Mesendoderm (in vitro differentiated cells): ENCODE measurements around the gene YBEY.

Experiments used
- DNase-seq: peaks from one replicate; pipeline ENCODE4 v3.0.0; 2013
- H2AK5ac ChIP-seq: 2 replicates; pipeline ENCODE4 v1.6.1; 2013; ENCODE audit warnings: low read length, inconsistent platforms
- H2BK120ac ChIP-seq: 2 replicates; pipeline ENCODE4 v1.6.1; 2013; ENCODE audit warnings: low read depth, mild to moderate bottlenecking, low read length, moderate library complexity, mixed read lengths
- H2BK15ac ChIP-seq: replicated peaks from 2 replicates; pipeline ENCODE4 v1.6.1; 2013; ENCODE audit warnings: low read depth, mild to moderate bottlenecking, moderate library complexity
- H2BK5ac ChIP-seq: 2 replicates; pipeline ENCODE4 v1.6.1; 2013; ENCODE audit warnings: low read length, inconsistent platforms
- H3K18ac ChIP-seq: 2 replicates; pipeline ENCODE4 v1.6.1; 2013; ENCODE audit warnings: mild to moderate bottlenecking, low read length, mixed read lengths
- H3K23ac ChIP-seq: one replicate; pipeline ENCODE4 v1.6.1; 2013; ENCODE audit warnings: low read length
- H3K27ac ChIP-seq: 2 replicates; pipeline ENCODE4 v1.5.1; 2013; ENCODE audit warnings: low read depth, mild to moderate bottlenecking, inconsistent platforms, low read length, moderate library complexity
- H3K27me3 ChIP-seq: 2 replicates; pipeline ENCODE4 v1.6.1; 2013; ENCODE audit warnings: low read length, control low read depth, mild to moderate bottlenecking, inconsistent platforms; ENCODE audit not compliant: insufficient read depth, poor library complexity
- H3K36me3 ChIP-seq: 2 replicates; pipeline ENCODE4 v1.6.1; 2013; ENCODE audit warnings: low read length, inconsistent platforms; ENCODE audit not compliant: control insufficient read depth, insufficient read depth
- H3K4ac ChIP-seq: one replicate; pipeline ENCODE4 v1.6.1; 2013; ENCODE audit warnings: low read depth, mild to moderate bottlenecking, low read length, moderate library complexity
- H3K4me1 ChIP-seq: 2 replicates; pipeline ENCODE4 v1.6.1; 2013; ENCODE audit warnings: low read depth, low read length, inconsistent platforms; ENCODE audit not compliant: control insufficient read depth
- H3K4me2 ChIP-seq: 2 replicates; pipeline ENCODE4 v1.6.1; 2013; ENCODE audit warnings: low read length
- H3K4me3 ChIP-seq: 2 replicates; pipeline ENCODE4 v1.5.1; 2013; ENCODE audit warnings: mild to moderate bottlenecking, low read length
- H3K56ac ChIP-seq: one replicate; pipeline ENCODE4 v1.6.1; 2013; ENCODE audit warnings: low read length
- H3K79me1 ChIP-seq: 2 replicates; pipeline ENCODE4 v1.6.1; 2013; ENCODE audit warnings: low read length, inconsistent platforms
- H3K79me2 ChIP-seq: 2 replicates; pipeline ENCODE4 v1.6.1; 2013; ENCODE audit warnings: mild to moderate bottlenecking, low read length; ENCODE audit not compliant: control insufficient read depth, insufficient read depth
- H3K9ac ChIP-seq: 2 replicates; pipeline ENCODE4 v1.6.1; 2013; ENCODE audit warnings: low read length, inconsistent platforms
- H4K5ac ChIP-seq: one replicate; pipeline ENCODE4 v1.6.1; 2013; ENCODE audit warnings: low read length
- H4K8ac ChIP-seq: one replicate; pipeline ENCODE4 v1.6.1; 2013; ENCODE audit warnings: low read depth, mild to moderate bottlenecking, control low read depth, low read length, moderate library complexity
- WGBS: extraction: QIAGEN DNeasy Blood & Tissue Kit; methylation state at CpG from one replicate; pipeline ENCODE4 v1.1.7; 2013; ENCODE audit warnings: low lambda C conversion rate, missing lambda C conversion rate; ENCODE audit not compliant: insufficient coverage; ENCODE audit errors: extremely low coverage; 5-methylcytosine and 5-hydroxymethylcytosine counted together

Gene YBEY

GRCh38 chr21:46334351-46335140 is 48.4 kb downstream of the YBEY start:
- Histone ChIP-seq H3K9ac (no peak overlapping the region), H3K23ac (no peak overlapping the region)

GRCh38 chr21:46336603-46337002 is 50.5 kb downstream of the YBEY start:
- Histone ChIP-seq H3K4me2 (no peak overlapping the region), H3K36me3 (peaks cover 8% of the 10 kb centered on the region), H3K79me1 (peaks cover 13% of the 10 kb centered on the region), H3K27me3 (no peaks in the 10 kb centered on the region), H3K18ac (no peak overlapping the region), H3K4me1 (no peaks in the 10 kb centered on the region), H4K5ac (no peak overlapping the region), H3K9ac (no peak overlapping the region), H3K4ac (no peak overlapping the region), H3K79me2 (peaks cover 2% of the 10 kb centered on the region), H3K27ac (no peak overlapping the region), H3K4me3 (no peak overlapping the region), H2BK120ac (no peak overlapping the region), H2BK5ac (no peak overlapping the region), H4K8ac (no peak overlapping the region), H2AK5ac (no peak overlapping the region), H3K23ac (no peak overlapping the region), H3K56ac (no peak overlapping the region), H2BK15ac (no peak overlapping the region)
- WGBS = no CpG with 5 or more reads among the region's 3 CpGs
- no peak for DNase-seq

More at GRCh38 chr21:46334351-46335140, 48.4 kb downstream of the YBEY start:
- H4K8ac ChIP-seq = no peak overlapping the region
- H3K4me1 ChIP-seq = no peaks in the 10 kb centered on the region
- H2AK5ac ChIP-seq = no peak overlapping the region
- peaks cover 7% of the 10 kb centered on the region for H3K79me2 ChIP-seq
- H3K4ac ChIP-seq = no peak overlapping the region
- no peak overlapping the region for H2BK120ac ChIP-seq
- no peaks in the 10 kb centered on the region for H3K27me3 ChIP-seq
- no peak overlapping the region for H3K4me3 ChIP-seq
- H3K18ac ChIP-seq = no peak overlapping the region
- WGBS = no CpG with 5 or more reads among the region's 12 CpGs
- H3K79me1 ChIP-seq = peaks cover 14% of the 10 kb centered on the region
- no peak overlapping the region for H3K56ac ChIP-seq
- H4K5ac ChIP-seq = no peak overlapping the region
- DNase-seq = no peak
- H3K4me2 ChIP-seq = no peak overlapping the region
- H2BK15ac ChIP-seq = no peak overlapping the region
- H3K36me3 ChIP-seq = peaks cover 8% of the 10 kb centered on the region
- H3K27ac ChIP-seq = no peak overlapping the region
- no peak overlapping the region for H2BK5ac ChIP-seq

GRCh38 chr21:46340998-46341397 is 54.9 kb downstream of the YBEY start:
- Histone ChIP-seq H3K4ac (no peak overlapping the region), H3K23ac (no peak overlapping the region), H3K56ac (no peak overlapping the region), H3K9ac (no peak overlapping the region), H2BK15ac (no peak overlapping the region), H3K18ac (no peak overlapping the region), H3K4me2 (no peak overlapping the region), H3K4me3 (no peak overlapping the region), H3K27me3 (no peaks in the 10 kb centered on the region), H3K79me2 (peaks cover 2% of the 10 kb centered on the region), H3K27ac (no peak overlapping the region), H3K4me1 (no peaks in the 10 kb centered on the region), H2BK5ac (no peak overlapping the region), H2AK5ac (no peak overlapping the region), H3K79me1 (peaks cover 12% of the 10 kb centered on the region), H3K36me3 (peaks cover 8% of the 10 kb centered on the region), H4K8ac (no peak overlapping the region), H2BK120ac (no peak overlapping the region), H4K5ac (no peak overlapping the region)
- no peak for DNase-seq
- WGBS = no CpG with 5 or more reads among the region's 8 CpGs

GRCh38 chr21:46344219-46344915 is 58.2 kb downstream of the YBEY start:
- DNase-seq = no peak
- Histone ChIP-seq H2BK120ac (no peak overlapping the region), H4K8ac (no peak overlapping the region), H2BK15ac (no peak overlapping the region), H3K56ac (no peak overlapping the region), H3K4me2 (no peak overlapping the region), H3K27me3 (no peaks in the 10 kb centered on the region), H3K27ac (no peak overlapping the region), H3K79me1 (peaks cover 12% of the 10 kb centered on the region), H3K18ac (no peak overlapping the region), H3K79me2 (peaks cover 2% of the 10 kb centered on the region), H3K4me1 (no peaks in the 10 kb centered on the region), H3K4me3 (no peak overlapping the region), H2AK5ac (no peak overlapping the region), H3K9ac (no peak overlapping the region), H3K36me3 (peaks cover 12% of the 10 kb centered on the region), H3K4ac (no peak overlapping the region), H4K5ac (no peak overlapping the region), H2BK5ac (no peak overlapping the region), H3K23ac (no peak overlapping the region)
- no CpG with 5 or more reads among the region's 20 CpGs for WGBS

- H3K4ac ChIP-seq = no peak overlapping the region
- peaks cover 9% of the 10 kb centered on the region for H3K79me1 ChIP-seq
- H3K4me1 ChIP-seq = no peaks in the 10 kb centered on the region
- no peak overlapping the region for H3K9ac ChIP-seq
- H3K56ac ChIP-seq = no peak overlapping the region
- H3K79me2 ChIP-seq = no peaks in the 10 kb centered on the region
- H4K5ac ChIP-seq = no peak overlapping the region
- H3K27me3 ChIP-seq = no peaks in the 10 kb centered on the region
- no CpG with 5 or more reads among the region's 14 CpGs for WGBS
- H2AK5ac ChIP-seq = no peak overlapping the region
- no peak overlapping the region for H3K23ac ChIP-seq
- no peak overlapping the region for H3K4me3 ChIP-seq
- H2BK120ac ChIP-seq = no peak overlapping the region
- no peak overlapping the region for H2BK15ac ChIP-seq
- no peak overlapping the region for H3K18ac ChIP-seq
- H3K36me3 ChIP-seq = peaks cover 12% of the 10 kb centered on the region
- no peak overlapping the region for H4K8ac ChIP-seq
- no peak overlapping the region for H3K27ac ChIP-seq
- H2BK5ac ChIP-seq = no peak overlapping the region
- no peak for DNase-seq
- no peak overlapping the region for H3K4me2 ChIP-seq
Measured at GRCh38 chr21:46345861-46346260, 59.7 kb downstream of the YBEY start.
